GM18499 (cell line): ENCODE data around the gene EBPL.

ENCODE experiments used
- ATAC-seq: cut with Tn5 transposase; IDR thresholded peaks from one replicate; pipeline ENCODE4 v1.9.1; 2021; ENCODE audit warnings: moderate number of reproducible peaks; ENCODE audit not compliant: insufficient read depth, unreplicated experiment

EBPL gene

DNA sequence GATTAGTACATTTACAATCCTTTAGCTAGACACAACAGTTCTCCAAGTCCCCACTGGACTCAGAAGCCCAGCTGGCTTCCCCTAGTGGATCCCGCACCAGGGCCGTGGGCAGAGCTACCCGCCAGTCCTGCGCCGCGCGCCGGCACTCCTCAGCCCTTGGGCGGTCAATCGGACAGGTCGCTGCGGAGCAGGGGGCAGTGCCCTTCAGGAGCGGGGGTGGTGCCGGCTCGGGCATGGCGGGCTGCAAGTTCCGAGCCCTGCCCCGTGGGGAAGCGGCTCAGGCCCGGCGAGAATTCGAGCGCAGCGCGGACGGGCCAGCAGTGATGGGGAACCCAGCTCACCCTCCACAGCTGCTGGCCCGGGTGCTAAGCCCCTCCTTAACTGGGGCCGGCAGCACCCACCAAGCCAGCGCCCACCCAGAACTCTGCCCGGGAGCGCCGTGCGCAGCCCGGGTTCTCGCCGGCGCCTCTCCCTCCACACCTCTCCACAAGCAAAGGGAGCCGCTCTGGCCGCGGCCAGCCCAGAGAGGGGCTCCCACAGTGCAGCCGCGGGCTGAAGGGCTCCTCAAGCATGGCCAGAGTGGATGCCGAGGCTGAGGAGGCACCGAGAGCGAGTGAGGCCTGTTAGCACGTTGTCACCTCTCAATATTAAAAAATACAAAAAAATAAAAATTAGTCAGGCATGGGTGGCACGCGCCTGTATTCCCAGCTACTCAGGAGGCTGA lies 12.9 kb downstream of the EBPL start:
- no peak for ATAC-seq

DNA sequence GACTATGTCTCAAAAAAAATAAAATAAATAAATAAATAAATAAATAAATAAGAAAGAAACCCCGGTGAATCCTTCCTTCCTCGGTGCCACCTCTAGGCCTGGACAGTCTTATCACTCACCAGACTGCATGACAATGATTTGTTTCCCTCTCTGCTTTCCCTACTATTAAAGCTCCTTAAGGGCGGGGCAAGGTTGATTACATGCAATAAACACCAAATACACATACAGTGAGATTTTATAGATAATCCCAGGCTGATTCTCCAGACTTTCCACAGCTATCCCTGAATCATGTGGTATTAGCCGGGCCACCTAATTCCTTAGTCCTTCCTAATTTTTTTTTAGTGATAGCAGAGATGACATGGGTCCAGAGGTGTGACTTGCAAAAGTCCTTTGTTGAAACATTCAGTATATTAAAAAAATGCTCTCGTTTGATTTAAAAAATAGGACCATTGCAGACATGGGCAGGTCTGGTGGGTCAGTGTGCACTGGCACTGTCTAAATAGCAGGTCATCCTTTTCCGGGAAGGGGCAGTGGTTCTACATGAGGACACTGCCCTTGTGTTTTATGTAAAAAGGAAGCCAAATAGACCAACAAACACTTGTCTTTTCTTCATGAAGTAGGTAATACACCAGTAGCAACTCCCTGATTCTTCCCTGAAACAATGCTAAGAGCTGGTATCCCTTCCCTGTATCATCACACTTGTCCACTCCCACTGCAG lies 14.5 kb downstream of the EBPL start:
- no peak for ATAC-seq

DNA sequence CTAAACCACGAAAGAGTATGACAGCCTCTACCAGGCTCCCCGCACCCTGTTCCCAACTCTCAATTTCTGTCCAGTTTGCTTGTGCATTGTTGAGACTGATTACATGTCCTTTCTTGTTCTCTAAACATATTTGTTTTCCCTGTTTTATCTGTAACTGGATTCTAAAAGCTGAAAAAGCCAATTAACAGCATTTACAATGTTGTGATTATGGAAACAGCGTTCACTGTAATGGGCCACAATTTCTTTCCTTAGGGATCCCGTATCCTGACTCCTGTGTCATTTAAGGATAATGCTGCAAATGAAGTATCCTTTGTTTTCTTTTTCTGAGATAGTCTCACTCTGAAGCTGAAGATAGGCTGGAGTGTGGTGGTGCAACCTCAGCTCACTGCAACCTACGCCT lies 20.5 kb downstream of the EBPL start:
- ATAC-seq, result no peak

DNA sequence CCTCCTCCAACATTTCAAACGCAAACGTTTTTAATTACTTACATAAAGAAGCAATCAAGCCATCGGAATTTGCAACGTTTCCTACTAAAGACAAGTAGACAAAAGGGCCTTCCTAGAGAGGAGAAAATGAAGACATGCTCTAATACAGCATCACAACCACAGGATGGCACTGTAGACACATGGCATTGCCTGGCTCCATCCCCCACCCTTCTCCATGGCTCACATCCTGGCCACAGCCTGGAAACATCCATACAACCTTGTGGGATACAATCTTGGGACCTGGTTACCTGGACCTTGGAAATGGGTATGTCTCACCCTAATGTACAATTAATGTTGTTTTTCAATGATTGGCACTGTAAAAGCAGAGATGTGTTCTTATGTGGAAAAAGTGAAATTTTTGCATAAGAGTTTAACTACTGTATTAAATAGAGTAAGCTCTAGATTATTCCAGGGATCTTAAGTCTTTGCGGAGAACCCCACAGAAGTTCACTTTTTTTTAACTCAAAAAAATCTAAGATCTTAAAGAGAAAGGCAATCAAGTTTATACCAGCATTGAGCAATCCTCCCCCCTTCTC lies 21.5 kb downstream of the EBPL start:
- ATAC-seq, result no peak

DNA sequence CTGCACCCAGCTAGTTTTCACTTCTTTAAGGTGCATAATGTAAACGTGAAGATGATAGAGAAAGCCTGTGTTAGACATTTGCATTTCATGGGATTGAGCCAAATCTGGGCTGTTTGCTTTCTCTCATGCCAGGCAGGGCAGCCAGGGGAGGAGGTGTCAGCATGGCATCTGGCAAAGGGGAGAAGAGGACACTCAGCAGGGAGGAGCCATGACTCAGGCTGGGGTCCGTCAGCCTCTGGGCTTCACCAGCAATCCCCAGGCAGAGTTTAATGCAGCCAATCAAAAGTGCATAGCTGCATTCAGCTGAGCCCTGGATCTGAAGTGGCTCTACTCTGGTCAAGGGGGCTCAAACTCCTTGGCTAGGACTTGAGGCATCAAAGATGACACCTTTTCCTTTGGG lies 23.5 kb downstream of the EBPL start:
- ATAC-seq, result no peak

DNA sequence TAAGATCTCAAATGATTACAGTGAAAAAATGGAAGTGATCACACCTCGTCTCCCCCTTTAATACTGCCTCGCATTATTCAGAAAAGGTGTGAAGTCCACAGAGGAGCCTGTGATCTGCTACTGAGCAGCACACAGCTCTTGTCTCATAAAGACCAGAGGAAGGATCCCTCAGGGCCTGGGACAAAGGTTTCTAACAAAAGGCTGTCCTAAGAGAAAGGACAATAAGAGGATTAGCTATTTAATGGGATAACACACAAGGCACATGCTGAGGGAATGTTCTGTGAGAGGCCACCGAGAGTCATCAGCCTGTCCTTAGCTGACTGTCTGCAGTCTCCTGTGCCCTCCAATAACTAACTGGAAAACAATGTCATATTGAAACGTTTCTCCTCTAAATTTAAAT lies 26.7 kb downstream of the EBPL start:
- ATAC-seq, result no peak

DNA sequence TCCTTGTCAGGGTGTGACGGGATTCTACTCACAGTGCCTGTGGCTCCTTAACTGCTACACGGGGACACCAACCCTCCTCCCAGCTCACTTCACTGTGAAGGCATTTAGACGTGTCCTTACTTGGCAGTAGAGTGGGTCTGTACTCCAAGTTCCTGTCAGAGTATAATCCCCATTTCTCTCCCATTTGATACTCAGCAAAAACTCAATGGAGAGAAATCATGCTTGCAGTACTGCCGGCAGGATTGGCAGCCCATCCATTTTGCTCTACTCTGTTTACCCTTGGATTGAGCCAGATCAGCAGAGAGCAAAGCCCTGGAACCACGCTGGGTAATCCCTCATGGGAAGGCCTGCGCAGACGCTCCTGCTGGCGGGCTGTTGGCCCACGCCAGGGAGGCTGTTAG lies 34.0 kb downstream of the EBPL start:
- ATAC-seq, result no peak

DNA sequence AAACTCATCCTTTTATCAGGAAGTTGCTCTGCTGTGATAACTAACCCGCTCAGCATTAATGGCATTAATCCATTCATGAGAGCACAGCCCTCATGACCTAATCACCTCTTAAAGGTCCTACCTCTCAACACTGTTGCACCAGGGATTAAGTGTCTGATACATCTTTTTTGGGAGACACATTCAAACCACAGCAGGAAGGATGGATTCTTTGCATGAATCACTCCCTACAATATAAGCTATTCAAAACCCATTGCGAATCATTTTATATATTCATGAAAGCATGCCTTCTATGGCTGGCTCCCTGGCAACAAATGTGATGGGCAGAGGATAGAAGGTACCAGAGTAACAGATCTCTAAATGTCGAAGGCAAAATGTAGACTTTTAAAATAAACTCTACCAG lies 35.4 kb downstream of the EBPL start:
- no peak for ATAC-seq

DNA sequence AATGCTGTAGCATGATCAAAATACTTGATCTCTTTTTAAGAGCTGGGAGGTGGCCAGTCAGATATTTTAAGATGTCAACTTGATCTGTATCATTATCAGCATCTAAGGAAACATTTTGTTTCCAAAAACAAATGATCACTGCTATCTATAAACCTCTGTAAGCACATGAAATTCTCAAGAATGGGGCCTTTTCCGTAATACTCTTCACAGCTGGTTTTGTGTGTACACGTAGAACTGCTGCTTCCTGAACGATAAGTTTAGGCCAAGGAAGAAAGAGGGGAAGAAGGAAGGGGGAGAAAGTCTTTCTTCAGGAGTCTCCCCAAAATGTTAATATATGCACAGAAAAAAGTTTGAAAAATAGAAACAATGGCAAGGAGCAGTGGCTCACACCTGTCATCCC lies 37.3 kb downstream of the EBPL start:
- ATAC-seq, result no peak

DNA sequence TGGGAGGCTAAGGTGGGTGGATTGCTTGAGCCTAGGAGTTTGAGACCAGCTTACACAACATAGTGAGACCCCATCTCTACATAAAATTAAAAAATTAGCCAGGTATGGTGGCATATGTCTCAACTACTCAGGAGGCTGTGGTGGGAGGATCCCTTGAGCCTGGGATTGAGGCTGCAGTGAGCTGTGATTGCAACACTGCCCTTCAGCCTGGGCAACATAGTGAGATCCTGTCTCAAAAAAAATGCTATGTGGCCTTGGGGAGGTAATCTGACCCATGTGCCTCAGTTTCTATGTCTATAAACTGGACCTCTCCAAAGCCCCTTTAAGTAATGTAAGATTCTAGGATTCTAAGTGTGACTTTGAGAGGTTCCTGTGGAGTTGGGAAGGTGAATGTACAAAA lies 37.8 kb downstream of the EBPL start:
- no peak for ATAC-seq

DNA sequence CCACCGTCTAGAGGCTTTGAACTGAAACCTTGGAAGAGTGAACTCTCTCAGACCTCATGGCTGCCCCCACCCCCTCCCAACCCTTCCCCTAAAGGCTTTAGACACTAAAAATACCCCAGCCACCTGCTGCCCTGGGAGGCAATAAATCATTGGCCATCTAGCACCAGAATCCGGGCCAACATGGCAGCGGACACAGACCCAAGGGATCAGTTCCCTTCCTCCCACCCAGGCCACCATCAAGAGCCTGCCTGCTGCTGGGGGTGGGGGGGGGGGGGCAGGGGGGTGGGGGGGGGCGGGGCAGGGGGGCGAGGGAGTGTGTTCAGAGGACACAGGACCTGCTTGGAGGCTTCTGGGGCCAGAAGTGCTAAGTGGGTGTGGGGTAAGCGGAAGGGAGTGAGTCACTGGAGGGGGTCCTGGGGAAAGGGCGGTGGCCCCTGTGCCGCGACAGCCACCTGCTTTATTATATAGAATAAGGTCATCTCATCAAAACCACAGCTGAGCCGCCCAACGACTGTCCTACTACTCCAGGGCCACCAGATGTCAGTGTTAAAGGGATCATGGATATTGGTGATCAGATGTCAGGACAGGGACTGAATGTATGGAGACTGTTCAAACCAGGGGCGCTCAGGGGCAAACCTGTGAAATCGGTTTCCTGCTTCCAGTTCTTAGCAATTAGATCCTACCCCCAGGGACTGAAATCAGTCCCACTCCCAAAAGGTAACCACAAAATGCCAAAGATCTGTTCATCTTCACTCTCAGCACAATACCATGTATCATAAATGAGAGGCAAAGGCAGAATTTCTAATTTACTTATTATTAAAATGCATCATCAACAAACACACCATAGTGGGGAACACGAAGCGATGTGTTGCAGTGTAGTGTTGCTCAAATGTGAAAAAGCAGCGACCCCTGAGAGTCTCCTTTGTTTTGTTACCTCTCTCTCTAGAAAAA lies 38.7 kb downstream of the EBPL start:
- no peak for ATAC-seq

DNA sequence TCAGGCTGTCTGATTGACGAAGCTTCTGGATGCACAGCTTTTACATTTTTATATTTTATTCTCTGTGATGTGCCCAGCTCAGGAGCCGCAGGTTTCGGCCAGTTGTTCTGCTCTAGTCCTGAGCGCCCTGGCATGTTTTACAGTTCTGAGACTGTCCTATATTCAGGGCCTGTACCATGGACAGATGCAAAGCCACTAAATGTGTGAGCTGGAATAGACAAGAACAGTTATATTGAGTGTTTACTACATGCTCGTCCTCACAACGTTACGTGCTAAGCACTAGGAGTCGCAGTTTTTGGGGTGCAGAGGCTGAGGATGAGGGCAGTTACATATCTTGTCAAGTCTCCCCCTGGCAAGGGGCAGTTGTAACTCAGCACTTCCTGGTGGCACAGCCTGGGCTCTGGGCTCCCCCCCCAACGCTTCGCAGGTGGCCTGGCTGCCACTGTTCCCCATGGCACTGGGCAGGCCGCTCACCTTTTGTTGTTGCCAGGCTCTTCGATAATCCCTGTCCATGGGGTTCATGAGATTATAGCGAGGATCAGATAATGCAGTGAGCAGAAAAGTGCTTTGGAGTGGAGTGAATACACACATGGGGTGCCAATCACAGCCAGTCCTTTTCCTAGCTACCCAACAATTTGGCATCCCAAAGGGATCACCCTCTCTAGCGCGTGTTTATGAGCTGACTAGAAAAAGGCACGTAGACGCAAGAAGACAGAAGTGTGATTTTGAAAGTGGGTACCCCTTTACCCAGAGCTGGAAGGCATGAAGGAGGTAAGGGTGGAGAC lies 39.5 kb downstream of the EBPL start:
- no peak for ATAC-seq

DNA sequence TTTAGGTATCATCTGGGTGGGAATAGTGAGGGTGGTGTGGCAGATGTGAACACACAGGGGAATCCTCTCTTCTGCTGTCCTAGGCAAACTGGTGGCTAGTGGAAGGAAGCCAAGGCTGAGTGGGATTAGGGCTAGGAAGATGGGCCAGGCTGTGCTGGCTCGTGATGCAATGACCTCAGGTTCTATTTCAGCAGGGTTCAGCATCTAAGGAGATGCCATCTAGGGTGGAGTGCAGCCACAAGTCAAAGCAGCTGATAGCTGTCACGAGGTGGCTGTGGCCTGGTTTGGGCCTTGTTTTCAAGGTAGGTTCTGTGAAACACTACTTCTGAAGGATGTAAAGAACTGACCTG lies 41.3 kb downstream of the EBPL start:
- no peak for ATAC-seq

DNA sequence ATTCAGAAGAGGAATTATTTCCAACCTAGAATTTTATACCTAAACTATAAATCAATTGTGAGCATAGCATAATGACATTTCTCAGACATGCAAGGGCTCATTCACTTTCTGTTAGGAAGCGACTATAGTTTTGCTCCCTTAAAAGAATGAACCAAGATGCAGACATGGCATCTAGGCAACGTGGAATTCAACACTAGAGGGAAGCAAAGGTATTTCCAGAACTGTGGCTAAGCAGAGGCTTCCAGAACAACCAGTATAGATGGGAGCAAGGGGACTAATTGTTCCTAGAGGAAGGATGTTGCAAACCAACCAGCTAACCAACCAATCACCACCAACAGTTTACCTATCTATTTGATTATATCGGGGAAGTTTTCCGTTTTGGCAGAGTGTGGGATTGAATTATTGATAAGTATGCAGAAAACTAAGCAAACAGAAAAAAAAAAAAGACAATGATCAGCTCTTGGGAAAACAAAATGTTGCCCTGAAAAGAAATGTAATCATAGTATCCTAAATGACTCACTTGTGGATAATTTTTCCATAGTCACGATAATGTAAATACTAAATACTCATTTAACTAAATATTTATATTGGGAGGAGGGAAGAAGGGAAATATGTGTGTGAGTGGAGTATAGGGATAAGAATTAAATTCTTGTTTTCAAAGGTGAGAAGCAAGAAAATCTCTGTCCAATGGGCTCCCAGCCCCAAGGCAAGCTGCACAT lies 41.9 kb downstream of the EBPL start:
- ATAC-seq, result no peak

DNA sequence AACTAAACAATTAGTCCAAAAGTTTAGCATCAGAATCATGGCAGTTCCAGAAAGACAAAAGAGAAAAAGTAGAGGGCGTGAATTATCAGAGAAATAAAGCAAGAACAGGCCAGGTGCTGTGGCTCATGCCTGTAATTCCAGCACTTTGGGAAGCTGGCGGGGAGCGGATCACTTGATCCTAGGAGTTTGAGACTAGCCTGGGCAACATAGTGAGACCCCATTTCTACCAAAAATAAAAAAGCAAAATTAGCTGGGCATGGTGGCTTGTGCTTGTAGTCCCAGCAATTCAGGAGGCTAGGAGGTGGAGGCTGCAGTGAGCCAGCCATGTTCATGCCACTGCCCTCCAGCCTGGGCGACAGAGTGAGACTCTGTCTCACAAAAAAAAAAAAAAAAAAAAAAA lies 44.6 kb downstream of the EBPL start:
- no peak for ATAC-seq

DNA sequence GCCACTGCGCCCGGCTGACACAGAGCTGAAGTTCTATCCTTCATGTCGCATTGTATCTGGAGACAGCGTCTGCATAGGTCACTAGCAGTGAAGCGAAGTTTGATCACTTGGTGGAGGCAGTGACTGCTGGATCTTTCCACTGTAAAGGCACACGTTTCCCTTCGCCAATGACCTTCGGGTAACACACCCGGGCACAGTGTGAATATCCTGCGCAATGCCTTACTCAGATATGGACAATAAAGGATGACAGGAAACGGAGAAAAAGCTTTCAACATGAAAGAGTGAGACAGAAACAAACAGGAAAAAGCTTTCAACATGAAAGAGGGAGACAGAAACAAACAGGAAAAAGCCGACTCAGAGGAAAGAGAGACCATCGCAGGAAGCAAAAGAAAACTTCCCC lies 45.8 kb downstream of the EBPL start:
- ATAC-seq, result no peak

DNA sequence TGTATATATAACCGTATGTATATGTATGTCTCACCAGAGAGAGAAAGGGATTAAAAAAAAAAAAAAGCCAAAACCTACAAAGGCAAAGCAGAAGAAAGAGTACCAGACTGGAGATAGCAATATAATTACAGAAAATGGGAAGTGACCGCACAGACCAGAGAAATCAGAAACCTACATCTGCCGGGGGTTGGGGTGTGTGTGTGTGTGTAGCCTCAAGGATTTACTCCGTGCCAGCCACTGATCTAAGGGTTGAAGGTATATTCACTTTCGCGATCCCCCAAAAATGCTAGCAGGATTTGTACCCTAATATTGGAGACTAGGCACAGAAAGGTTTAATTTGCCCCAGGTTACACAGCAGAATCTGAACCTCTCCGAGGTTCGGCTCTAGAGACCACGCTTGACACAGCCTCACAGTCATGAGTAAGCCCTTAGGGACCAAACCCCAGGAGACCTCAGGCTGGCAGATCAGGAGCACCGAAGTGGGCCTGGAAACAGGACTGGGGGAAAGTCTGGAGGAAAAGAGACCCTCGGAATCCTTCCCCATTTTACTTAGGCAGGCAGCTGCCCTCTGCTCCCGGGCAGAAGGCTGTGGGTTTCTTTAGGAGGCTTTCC lies 48.1 kb downstream of the EBPL start:
- ATAC-seq, result no peak

DNA sequence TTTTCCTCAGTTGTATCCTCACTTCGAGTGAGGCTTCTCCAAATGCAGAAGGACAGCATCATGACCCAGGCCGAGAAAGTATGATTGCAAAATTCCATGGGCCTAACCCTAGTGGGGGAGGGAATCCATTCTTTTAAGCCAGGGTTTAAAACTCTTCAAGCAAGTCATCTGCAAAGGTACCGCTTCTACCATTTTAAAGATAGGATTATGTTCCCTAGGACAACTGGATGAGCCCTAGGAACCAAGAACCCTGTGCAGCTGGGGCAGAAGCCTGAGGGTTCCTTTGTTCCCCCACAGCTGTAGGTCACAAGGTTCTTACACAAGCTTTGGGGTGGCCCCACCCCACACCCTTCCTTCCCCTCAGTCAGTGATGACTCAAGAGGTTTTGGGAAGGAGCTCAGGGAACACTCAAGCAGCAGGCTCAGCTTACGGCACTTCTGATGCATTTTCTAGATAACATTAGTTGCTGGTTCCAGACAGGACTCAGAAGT lies 49.4 kb downstream of the EBPL start:
- no peak for ATAC-seq

DNA sequence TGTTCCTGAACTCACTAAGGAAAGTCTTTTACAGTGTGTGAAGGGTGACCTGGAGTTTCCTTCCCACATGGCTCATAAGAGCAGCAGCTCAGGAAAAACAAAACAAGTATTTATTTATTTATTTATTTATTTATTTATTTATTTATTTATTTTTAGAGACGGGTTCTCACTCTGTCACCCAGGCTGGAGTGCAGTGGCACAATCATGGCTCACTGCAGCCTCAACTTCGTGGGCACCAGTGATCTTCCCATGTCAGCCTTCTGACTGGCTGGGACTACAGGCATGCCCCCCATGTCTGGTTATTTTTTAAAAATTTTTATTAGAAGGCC lies 52.6 kb downstream of the EBPL start:
- ATAC-seq, result no peak
